NB4 (cell line): Measurements from ENCODE around the gene GGACT.

Source experiments
- DNase-seq: peaks from one replicate; pipeline ENCODE4 v3.0.0; 2010; ENCODE audit warnings: low read depth
- H3K4me3 ChIP-seq: one replicate; pipeline ENCODE4 v1.5.1; 2011; ENCODE audit warnings: mild to moderate bottlenecking, low read depth, low read length, moderate library complexity
- CTCF ChIP-seq: IDR thresholded peaks from one replicate; pipeline ENCODE4 v1.5.1; 2012; ENCODE audit warnings: low read depth, low read length
- MAX ChIP-seq: IDR thresholded peaks from 2 replicates; pipeline ENCODE4 v1.6.1; 2011; ENCODE audit warnings: low read depth, low read length
- MYC ChIP-seq: IDR thresholded peaks from 2 replicates; pipeline ENCODE4 v1.6.1; 2011; ENCODE audit warnings: low read depth, low read length
- POLR2A ChIP-seq: IDR thresholded peaks from 2 replicates; pipeline ENCODE4 v1.6.1; 2011; ENCODE audit warnings: mild to moderate bottlenecking; ENCODE audit not compliant: insufficient read length; ENCODE audit errors: extremely low read depth

Gene GGACT

DNA sequence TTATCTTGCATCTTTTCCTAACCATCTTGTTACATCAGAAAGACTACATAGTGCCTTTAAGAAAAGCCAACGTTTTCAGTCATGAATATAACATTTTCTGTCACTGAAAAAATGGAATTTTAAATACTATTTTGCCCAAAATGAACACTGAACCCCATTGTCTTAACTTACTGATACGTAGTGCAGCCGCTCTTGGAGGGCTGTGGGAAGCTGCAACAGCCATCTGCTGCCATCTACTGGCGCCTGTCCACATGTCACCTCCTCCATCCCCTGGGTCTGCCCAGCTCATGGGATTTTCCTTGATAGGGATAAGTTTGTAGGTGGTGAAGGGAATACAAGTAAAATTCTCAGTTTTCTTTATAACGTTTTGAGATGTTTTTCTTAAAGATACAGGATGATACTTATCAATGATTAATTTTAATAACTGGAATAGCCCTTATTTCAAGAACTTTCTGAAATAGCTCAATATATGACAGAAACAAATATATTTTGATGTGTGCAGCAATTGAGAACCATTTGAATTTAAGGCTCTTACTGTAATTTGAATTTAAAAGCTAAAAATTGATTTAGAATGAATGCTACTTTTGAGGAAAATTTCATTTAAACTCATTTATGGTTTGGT is 73.7 kb downstream of the GGACT start:
- no peak overlapping the region for H3K4me3 ChIP-seq
- peak; percentile 80 for DNase-seq
- TF ChIP-seq CTCF (peak; percentile 91), MYC (peak; percentile 30; the same call in 1 of the 2 replicates), MAX (peak; percentile 87), POLR2A (no peak)

- DNase-seq: no peak
- TF ChIP-seq MAX (no peak), POLR2A (no peak), CTCF (no peak), MYC (no peak)
- H3K4me3 ChIP-seq: no peak overlapping the region
Observed at GRCh38 chr13:100513987-100514670, 74.5 kb downstream of the GGACT start.

DNA sequence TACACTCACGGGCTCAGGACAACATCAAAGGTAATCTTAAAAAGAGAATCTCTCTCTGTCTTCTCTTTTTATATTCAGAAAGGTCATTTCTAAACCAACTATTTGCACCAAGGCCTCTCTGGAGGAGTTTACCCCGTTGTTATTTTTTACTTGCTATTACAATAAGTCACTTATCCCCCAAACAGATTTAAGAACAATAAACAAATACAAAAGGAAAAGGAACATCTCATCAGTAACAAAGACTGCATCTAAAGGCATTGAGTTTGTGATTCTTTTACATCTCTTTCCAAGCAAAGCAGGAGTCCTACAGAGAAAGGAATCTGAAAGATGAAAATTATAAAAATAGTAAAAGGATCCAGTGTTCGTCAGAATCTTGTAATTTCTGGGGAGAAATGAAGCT is 75.4 kb downstream of the GGACT start:
- no peak for DNase-seq
- no peak overlapping the region for H3K4me3 ChIP-seq
- TF ChIP-seq CTCF: no peak
- TF ChIP-seq MAX: no peak
- no peak for TF ChIP-seq POLR2A
- TF ChIP-seq MYC: no peak

GRCh38 chr13:100512422-100512821 is 76.2 kb downstream of the GGACT start:
- H3K4me3 ChIP-seq: no peak overlapping the region
- DNase-seq: no peak
- no peak for TF ChIP-seq MAX
- TF ChIP-seq MYC: no peak

DNA sequence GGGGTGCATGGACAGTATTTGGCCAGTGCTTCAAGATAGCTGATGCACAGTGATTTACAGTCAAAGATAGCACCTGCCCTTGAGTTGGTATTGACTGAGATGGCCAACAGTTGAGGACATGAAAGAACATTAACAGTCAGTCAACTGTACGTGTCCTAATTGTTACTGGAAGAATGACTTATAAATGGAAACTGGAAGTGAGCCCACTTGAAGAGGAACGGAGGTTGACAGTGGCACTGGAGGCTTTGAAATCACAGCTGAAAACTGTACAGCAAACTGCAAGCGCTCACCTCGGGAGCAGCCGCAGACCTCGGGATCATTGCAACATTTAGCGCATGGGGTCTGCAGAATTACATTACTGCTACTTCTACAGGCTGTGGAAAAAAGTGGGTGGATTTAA is 77.1 kb downstream of the GGACT start:
- no peak for TF ChIP-seq MYC
- no peak for TF ChIP-seq POLR2A
- no peak for TF ChIP-seq CTCF
- no peak for TF ChIP-seq MAX
- no peak overlapping the region for H3K4me3 ChIP-seq
- no peak for DNase-seq

- TF ChIP-seq POLR2A: no peak
- no peak for TF ChIP-seq MAX
- no peak for TF ChIP-seq MYC
- no peak for TF ChIP-seq CTCF
- DNase-seq: no peak
- no peak overlapping the region for H3K4me3 ChIP-seq
Observed at GRCh38 chr13:100510208-100510957, 78.2 kb downstream of the GGACT start.
